ENCODE measurements around the gene TGFBR3L.
"Not testable (repeated sequence)": the region's sequence is repeated elsewhere in the genome, so short reads cannot be mapped to it uniquely, and the experiment has no call there.

The TGFBR3L gene

GRCh38 chr19:7916103-7916954 is 1.7 kb downstream of the TGFBR3L start:
- in situ Hi-C loops (cut with MboI; ENCODE audit: low sequenced_read_pairs), result no loop called here

DNA sequence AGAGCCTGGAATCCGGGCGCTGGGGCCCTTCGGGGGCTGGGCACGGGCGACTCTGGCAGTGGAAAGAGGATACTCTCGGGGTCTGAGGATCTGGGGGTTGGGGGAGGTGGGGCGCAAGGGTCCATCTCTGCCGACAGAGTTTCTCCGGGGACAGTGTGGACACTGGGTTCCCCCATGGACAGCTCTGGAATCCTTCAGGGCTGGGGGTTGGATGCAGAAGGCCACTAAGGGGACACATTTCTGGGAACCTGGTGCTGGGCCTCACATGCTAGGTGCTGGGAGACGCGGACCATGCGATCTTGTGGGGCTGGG is 2.3 kb downstream of the TGFBR3L start:
- in situ Hi-C loops (cut with MboI; ENCODE audit: low sequenced_read_pairs), result no loop called here

DNA sequence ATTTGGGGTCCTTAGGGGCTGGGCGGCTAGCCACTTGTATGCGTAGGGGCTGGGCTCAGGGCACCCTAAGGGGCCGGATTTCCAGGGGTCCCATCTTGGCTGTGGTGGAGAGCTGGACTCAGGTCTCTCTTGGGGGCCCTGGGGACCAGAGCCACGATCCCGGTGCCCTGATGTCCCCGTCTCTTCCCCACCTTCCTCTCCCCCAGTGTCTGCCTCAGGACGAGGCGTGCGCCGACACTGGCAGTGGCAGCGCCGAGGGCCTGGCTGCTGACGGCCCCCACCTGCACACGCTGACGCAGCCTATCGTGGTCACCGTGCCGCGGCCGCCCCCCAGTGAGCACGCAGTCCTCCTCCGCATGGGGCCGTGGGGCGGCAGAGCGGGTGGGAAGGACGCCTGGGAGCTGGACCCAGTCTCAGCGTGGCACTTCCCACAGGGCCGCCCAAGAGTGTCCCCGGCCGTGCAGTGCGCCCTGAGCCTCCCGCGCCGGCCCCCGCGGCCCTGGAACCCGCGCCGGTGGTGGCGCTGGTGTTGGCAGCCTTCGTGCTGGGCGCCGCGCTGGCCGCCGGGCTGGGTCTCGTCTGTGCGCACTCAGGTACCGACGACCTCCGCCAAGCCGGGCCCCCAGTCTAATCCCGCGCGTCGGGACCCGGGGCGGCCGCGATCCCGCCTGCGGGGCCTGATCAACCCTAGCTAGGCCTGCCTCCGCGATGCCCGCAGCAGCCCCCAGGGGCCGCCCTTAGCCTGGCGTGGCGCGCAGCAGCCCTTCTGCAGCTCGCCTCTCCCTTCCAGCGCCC is 2.8 kb downstream of the TGFBR3L start:
- in situ Hi-C loops (cut with MboI; ENCODE audit: low sequenced_read_pairs), result no loop called here

GRCh38 chr19:7918062-7918614 is 3.5 kb downstream of the TGFBR3L start:
- in situ Hi-C loops (cut with MboI; ENCODE audit: low sequenced_read_pairs), result not testable (repeated sequence)

DNA sequence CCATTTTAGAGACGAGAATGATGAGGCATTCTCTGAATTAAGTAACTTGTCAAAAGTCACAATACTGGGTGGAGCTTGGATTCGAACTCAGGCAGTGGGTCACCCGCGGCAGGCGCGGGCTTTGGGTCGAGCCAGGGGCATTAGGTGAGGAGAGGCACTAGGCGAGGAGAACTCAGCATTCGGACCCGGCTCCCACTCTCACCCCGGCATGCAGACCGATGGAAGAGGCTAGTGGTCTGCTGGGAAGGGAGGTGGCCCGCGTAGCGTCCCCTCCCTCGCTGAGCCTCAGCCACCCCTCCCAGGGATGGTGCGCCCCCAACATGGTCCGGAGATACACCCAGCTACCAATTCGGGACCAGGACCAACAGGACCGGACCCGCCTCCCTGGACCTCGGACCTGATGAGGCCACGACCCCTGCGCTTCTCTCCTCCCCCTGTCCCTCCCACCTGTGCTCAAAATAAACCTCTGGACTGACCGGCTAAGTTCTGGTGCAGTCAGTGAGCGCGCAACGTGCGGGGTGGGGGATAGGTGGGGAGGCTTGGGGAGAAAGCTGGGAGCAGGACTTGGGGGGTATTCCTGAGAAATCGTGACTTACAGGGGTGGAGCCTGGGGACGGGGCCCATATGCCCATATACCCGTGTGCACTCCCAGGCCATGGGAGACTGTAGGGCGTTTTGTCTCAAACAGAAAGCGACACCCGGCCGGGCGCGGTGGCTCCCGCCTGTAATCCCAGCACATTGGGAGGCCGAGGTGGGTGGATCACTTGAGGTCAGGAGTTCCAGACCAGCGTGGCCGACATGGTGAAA is 4.2 kb downstream of the TGFBR3L start:
- in situ Hi-C loops (cut with MboI; ENCODE audit: low sequenced_read_pairs), result no loop called here

DNA sequence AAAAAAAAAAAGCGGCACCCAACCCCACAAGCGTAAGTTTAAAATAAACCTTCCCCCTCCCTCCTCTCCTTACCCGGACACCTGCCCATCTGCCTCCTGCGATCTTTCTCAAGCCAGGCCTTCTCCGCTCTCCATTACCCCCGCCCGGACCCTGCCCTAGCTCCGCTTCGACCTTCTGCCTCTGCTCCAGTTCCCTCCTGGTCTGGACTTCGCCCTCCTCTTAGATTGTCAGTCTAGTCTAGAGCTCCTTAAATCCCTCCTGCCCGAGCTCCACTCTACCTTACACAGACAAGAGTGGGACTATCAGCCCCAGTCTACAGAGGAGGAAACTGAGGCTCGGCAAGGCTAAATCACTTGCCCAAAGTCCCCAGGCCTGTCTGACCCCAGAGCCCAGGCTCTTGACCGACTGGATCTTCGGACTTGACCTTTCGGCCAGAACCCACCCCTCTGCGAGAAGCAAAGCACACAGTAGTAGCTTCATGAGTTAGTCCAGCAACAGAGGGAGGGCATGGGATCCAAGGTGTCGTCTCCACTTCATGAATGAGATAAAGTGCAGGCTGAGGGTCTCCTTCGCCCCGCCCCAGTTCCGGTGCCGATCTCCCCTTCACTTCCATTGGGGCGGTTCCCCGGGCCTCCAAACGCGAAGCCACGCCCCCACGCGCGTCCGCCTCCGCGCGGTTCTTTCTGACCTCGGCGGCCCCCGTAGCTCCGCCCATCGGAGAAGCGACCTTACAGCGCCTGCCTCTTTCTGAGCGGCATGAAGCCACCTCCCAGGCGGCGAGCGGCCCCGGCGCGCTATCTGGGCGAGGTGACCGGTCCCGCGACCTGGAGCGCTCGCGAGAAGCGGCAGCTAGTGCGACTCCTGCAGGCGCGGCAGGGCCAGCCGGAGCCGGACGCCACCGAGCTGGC is 5.2 kb downstream of the TGFBR3L start, which contains the start of gene SNAPC2:
Gene SNAPC2 (plus strand): TSS at position 729 of the 909 bp plus-strand sequence. CDS start 29 bp downstream, at position 758.
- in situ Hi-C loops (cut with MboI; ENCODE audit: low sequenced_read_pairs), result no loop called here

- in situ Hi-C loops (cut with MboI; ENCODE audit: low sequenced_read_pairs), result no loop called here
Observed at GRCh38 chr19:7920519-7921301, 6.1 kb downstream of the TGFBR3L start.

GRCh38 chr19:7921302-7921966 is 6.8 kb downstream of the TGFBR3L start:
- in situ Hi-C loops (cut with MboI; ENCODE audit: low sequenced_read_pairs), result no loop called here

- in situ Hi-C loops (cut with MboI; ENCODE audit: low sequenced_read_pairs), result no loop called here
Observed at GRCh38 chr19:7921967-7922835, 7.6 kb downstream of the TGFBR3L start.

- in situ Hi-C loops (cut with MboI; ENCODE audit: low sequenced_read_pairs), result no loop called here
Observed at GRCh38 chr19:7922836-7923195, 8.2 kb downstream of the TGFBR3L start.

DNA sequence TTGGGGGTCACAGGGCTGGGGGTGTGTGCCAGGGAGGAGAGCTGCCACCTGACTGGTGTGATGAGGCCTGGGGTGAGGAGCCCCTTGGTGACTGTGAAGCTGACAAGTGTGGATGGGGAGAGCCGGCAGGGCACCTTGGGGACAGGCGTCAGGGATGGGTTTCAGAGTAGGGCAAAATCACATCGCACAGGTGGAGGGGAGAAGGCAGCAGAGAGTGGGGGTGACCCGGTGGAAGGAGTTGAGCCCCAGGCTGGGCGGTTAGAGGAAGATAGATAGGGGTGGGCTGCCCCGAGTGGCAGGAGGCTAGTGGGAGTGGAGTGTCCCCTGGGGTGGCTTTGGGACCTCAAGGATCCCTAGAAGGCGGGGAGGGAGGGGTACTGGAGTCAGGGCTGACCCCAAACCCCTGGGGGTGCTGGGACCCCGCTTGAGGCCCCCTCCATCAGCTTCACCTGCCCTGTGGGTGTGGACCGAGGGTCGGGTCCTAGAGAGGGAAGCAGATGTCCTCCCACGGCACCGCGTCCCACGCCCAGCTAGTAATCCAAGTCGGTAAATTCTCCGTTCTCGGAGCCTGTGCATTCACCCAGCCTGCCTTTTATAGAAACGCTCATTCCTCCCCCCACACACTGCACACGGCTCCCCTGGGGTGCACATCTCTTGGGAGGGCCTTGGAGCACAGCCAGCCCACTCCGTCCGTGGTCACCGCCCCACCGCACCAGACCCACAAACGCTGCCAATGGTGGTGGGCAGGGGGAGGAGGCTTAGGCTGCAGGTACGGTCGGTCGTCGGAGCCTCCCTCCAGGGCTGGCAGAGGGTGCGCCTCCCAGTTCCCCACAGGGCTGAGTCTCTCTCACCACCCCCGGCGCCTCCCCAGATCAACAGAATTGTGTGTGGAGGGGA is 8.9 kb downstream of the TGFBR3L start:
- in situ Hi-C loops (cut with MboI; ENCODE audit: low sequenced_read_pairs), result no loop called here

- in situ Hi-C loops (cut with MboI; ENCODE audit: low sequenced_read_pairs), result no loop called here
Observed at GRCh38 chr19:7924241-7924640, 9.6 kb downstream of the TGFBR3L start.

DNA sequence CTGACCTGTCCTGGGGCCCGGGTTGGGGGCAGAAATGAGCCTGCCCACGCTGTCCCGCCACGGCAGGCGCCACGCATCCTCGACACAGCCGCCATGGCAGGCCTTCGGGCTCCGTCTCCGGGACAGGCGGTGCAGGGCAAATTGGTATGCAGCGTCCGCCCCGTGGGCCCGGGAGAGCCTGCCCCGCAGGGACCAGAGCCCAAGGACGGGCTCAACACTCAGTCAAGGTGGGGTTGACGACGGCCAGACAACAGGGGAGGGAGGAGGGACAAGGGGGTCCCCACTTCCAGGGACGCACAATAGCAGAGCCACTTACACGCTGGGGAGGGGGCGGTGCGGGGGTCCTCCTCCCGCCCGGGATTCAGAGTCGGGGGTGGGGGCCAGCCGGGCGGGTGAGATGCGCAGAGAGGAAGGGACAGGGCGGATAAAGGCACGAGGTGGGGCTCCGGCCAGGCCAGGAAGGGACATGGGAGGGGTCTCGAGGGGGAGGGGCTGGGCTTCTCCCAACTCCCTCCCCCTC is 10.1 kb downstream of the TGFBR3L start:
- in situ Hi-C loops (cut with MboI; ENCODE audit: low sequenced_read_pairs), result no loop called here

- in situ Hi-C loops (cut with MboI; ENCODE audit: low sequenced_read_pairs), result no loop called here
Observed at GRCh38 chr19:7925171-7925851, 10.7 kb downstream of the TGFBR3L start.

- in situ Hi-C loops (cut with MboI; ENCODE audit: low sequenced_read_pairs), result no loop called here
Observed at GRCh38 chr19:7926021-7926726, 11.5 kb downstream of the TGFBR3L start, which contains the start of gene CTXN1. Gene CTXN1 (minus strand): TSS chr19:7926135. CDS start chr19:7925538, 597 bp downstream.

All from hTERT RPE-1 (cell line).